ENCODE measurements around the gene EPHA8.

The EPHA8 gene

DNA sequence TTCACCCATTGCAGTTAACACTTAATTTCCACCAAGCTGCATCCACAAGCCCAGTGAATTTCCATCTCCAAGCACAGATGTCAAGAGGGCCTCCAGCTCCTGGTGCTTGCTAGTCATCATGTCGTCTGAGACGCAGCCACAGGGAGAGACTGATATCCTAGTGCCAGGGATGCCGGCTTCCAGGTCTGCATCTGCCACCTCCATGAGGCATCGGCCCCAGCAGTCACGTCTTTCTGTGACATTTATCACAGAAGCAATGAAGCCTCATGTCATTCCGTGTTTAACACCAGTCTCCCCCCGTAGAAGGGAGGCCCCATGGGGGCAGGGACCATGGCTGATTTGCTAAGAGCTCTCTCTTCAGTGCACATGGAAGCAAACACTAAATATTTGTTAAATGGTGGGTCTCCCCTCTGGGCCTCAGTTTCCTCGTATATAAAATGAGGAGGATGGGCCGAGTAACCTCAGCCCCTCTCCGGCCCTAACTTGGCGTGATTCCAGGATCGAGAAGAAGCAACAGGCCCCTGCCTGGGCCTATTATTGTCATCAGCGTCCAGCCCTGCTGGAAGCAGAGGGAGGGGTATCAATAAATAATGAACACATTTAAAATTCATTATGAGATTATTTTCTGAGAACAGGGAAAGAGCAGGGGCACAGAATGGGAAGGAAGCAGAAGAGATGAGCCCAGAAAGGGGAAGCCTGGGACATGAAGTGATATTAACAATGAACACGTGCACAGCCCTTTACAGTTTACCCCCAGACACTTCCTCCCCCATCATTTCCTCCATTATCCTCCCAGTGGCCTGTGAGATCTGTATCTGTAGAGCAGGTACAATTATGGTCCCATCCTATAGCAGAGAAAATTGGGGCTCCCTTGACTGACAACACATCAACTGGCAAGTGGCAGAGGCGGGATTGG is 88.9 kb downstream of the EPHA8 start:
- DNase-seq, result no peak

DNA sequence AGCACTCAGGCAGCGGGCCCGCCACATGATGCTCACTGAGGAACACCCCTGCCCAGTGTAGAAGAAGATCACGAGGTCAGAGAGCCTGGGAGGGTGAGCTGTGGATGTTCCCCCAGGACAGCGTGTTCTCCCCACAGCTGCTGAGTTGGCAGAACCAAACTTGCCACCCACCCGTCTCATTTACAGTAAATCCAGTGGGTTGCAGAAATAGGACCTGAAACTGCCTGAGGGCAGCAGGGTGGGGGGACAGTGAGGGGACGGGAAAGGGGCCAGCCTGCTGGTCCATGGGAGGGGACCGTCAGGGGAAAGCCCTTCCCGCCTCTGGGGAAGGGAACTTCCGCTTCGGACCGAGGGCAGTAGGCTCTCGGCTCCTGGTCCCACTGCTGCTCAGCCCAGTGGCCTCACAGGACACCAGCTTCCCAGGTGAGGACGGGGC is 89.6 kb downstream of the EPHA8 start, which contains the start of gene C1QB:
Gene C1QB (plus strand): TSS at position 356 of the 436 bp plus-strand sequence. CDS start 6,227 bp downstream, outside the sequence.
- no peak for DNase-seq

Measured in NCI-H226 (cell line).